Measurements from ENCODE around the gene WARS2. TPM values are rescaled to one million over a fixed set of nuclear protein-coding genes. Genes with fewer than 3 reads are reported as not detected.

Gene WARS2
- total RNA-seq, 4 donors from 2014 or later, result 5.8 to 16.5 (median 6.5) TPM

- Histone ChIP-seq H3K4me3 (no peak overlapping the region), H3K27me3 (peaks cover 8 to 23% (median 8%) of the 10 kb centered on the region in 3 donors)
Measured at GRCh38 chr1:118997225-118997624, 143.2 kb downstream of the WARS2 start.

GRCh38 chr1:118995312-118996016 is 145.0 kb downstream of the WARS2 start:
- no peaks in the 10 kb centered on the region for H3K36me3 ChIP-seq
- ATAC-seq, result no peak
- no peaks in the 10 kb centered on the region for H3K9me3 ChIP-seq
- DNase-seq, result no peak
- H3K27me3 ChIP-seq, result peaks cover 5 to 15% (median 8%) of the 10 kb centered on the region in 3 donors
- no peak overlapping the region for H3K4me3 ChIP-seq
- intact Hi-C loops (cut with DNase I; ENCODE audit: low total_unique reads) (no loop called here), in situ Hi-C loops (cut with MboI; ENCODE audit: low sequenced_read_pairs in 4 of 4) (no loop called here)
- no peaks in the 10 kb centered on the region for H3K4me1 ChIP-seq
- TF ChIP-seq POLR2A (IDR thresholded peaks at IDR 0.05) (no peak), CTCF (IDR thresholded peaks at IDR 0.05 in 4 of 5, conservative IDR thresholded peaks at IDR 0.05 in 1 of 5) (no peak)
- H3K27ac ChIP-seq, result no peak overlapping the region

More at GRCh38 chr1:118997225-118997624, 143.2 kb downstream of the WARS2 start:
- no peak for ATAC-seq
- in situ Hi-C loops (cut with MboI; ENCODE audit: low sequenced_read_pairs in 4 of 4) (no loop called here), intact Hi-C loops (cut with DNase I; ENCODE audit: low total_unique reads) (no loop called here)
- Histone ChIP-seq H3K36me3 (no peaks in the 10 kb centered on the region), H3K4me1 (peaks cover 0 to 7% of the 10 kb centered on the region in 2 donors), H3K9me3 (no peaks in the 10 kb centered on the region), H3K27ac (no peak overlapping the region)
- TF ChIP-seq CTCF (IDR thresholded peaks at IDR 0.05 in 4 of 5, conservative IDR thresholded peaks at IDR 0.05 in 1 of 5), result no peak
- no peak for TF ChIP-seq POLR2A (IDR thresholded peaks at IDR 0.05)
- no peak for DNase-seq

GRCh38 chr1:118993700-118994026 is 146.8 kb downstream of the WARS2 start:
- Histone ChIP-seq H3K4me3 (no peak overlapping the region), H3K27ac (no peak overlapping the region), H3K9me3 (no peaks in the 10 kb centered on the region), H3K4me1 (no peaks in the 10 kb centered on the region), H3K27me3 (no peaks in the 10 kb centered on the region), H3K36me3 (no peaks in the 10 kb centered on the region)
- intact Hi-C loops (cut with DNase I; ENCODE audit: low total_unique reads) (no loop called here), in situ Hi-C loops (cut with MboI; ENCODE audit: low sequenced_read_pairs in 4 of 4) (no loop called here)
- ATAC-seq (no peak), DNase-seq (no peak)
- no peak for TF ChIP-seq CTCF (IDR thresholded peaks at IDR 0.05 in 4 of 5, conservative IDR thresholded peaks at IDR 0.05 in 1 of 5)

GRCh38 chr1:118992868-118993699 is 147.4 kb downstream of the WARS2 start:
- Histone ChIP-seq H3K9me3 (no peaks in the 10 kb centered on the region), H3K27me3 (no peaks in the 10 kb centered on the region), H3K4me3 (no peak overlapping the region), H3K4me1 (no peaks in the 10 kb centered on the region), H3K36me3 (no peaks in the 10 kb centered on the region), H3K27ac (no peak overlapping the region)
- TF ChIP-seq POLR2A (IDR thresholded peaks at IDR 0.05) (no peak), CTCF (IDR thresholded peaks at IDR 0.05 in 4 of 5, conservative IDR thresholded peaks at IDR 0.05 in 1 of 5) (no peak)
- intact Hi-C loops (cut with DNase I; ENCODE audit: low total_unique reads), result no loop called here
- DNase-seq, result no peak
- in situ Hi-C loops (cut with MboI; ENCODE audit: low sequenced_read_pairs in 4 of 4), result no loop called here
- ATAC-seq, result no peak

All from gastrocnemius medialis (tissue), 4 donors.